Type B pancreatic cell (in vitro differentiated cells): ENCODE data around the gene RIOK3. TPM values are rescaled to one million over a fixed set of nuclear protein-coding genes. Genes with fewer than 3 reads are reported as not detected.

ENCODE experiments used
- DNase-seq: peaks from one replicate; pipeline ENCODE4 v3.0.0; 2021; ENCODE audit warnings: mixed read lengths; ENCODE audit not compliant: unreplicated experiment; ENCODE audit errors: extremely low spot score
- H3K27ac Mint-ChIP-seq: 2 replicates; pipeline ENCODE4 v1.8.0; 2021; ENCODE audit warnings: mild to moderate bottlenecking, mixed read lengths
- H3K27me3 Mint-ChIP-seq: 2 replicates; pipeline ENCODE4 v1.8.0; 2021; ENCODE audit warnings: mixed read lengths
- H3K36me3 Mint-ChIP-seq: 2 replicates; pipeline ENCODE4 v1.8.0; 2021; ENCODE audit warnings: mixed read lengths
- H3K4me1 Mint-ChIP-seq: one replicate; pipeline ENCODE4 v1.8.0; 2021; ENCODE audit warnings: mixed read lengths; ENCODE audit not compliant: unreplicated experiment
- H3K4me3 Mint-ChIP-seq: 2 replicates; pipeline ENCODE4 v1.8.0; 2021; ENCODE audit warnings: mild to moderate bottlenecking, mixed read lengths
- H3K9me3 Mint-ChIP-seq: 2 replicates; pipeline ENCODE4 v1.8.0; 2021; ENCODE audit warnings: mixed read lengths
- CTCF ChIP-seq: fragments of 200-600 bp; sonication (generic); conservative IDR thresholded peaks from 2 replicates; pipeline ENCODE4 v1.5.0; 2021; ENCODE audit warnings: antibody characterized with exemption, mild to moderate bottlenecking
- total RNA-seq: library from RNA; stranded (reverse); gene quantifications from 2 replicates; pipeline ENCODE4 v1.2.1, GENCODE V29; 2021; ENCODE audit warnings: low replicate concordance

The RIOK3 gene
- total RNA-seq, 1 donor from 2014 or later, result 46.7 TPM

- Mint-ChIP-seq H3K27me3 (no peaks in the 10 kb centered on the region), H3K27ac (peak overlapping the region; percentile 74), H3K4me3 (no peak overlapping the region), H3K4me1 (no peaks in the 10 kb centered on the region), H3K9me3 (no peaks in the 10 kb centered on the region), H3K36me3 (peaks cover 33% of the 10 kb centered on the region)
- DNase-seq, result no peak
- TF ChIP-seq CTCF, result no peak
Measured at GRCh38 chr18:23529604-23530003, 76.5 kb downstream of the RIOK3 start.

- H3K27ac Mint-ChIP-seq, result peak overlapping the region; percentile 74
- no peak for TF ChIP-seq CTCF
- no peaks in the 10 kb centered on the region for H3K27me3 Mint-ChIP-seq
- no peaks in the 10 kb centered on the region for H3K4me1 Mint-ChIP-seq
- no peaks in the 10 kb centered on the region for H3K9me3 Mint-ChIP-seq
- no peak overlapping the region for H3K4me3 Mint-ChIP-seq
- DNase-seq, result no peak
- peaks cover 34% of the 10 kb centered on the region for H3K36me3 Mint-ChIP-seq
Measured at GRCh38 chr18:23530195-23530594, 77.1 kb downstream of the RIOK3 start.

GRCh38 chr18:23531912-23532311 lies 78.8 kb downstream of the RIOK3 start:
- peaks cover 37% of the 10 kb centered on the region for H3K36me3 Mint-ChIP-seq
- H3K9me3 Mint-ChIP-seq, result no peaks in the 10 kb centered on the region
- DNase-seq, result no peak
- H3K27ac Mint-ChIP-seq, result no peak overlapping the region
- H3K4me3 Mint-ChIP-seq, result no peak overlapping the region
- TF ChIP-seq CTCF, result no peak
- H3K27me3 Mint-ChIP-seq, result no peaks in the 10 kb centered on the region
- no peaks in the 10 kb centered on the region for H3K4me1 Mint-ChIP-seq

Other genes starting within 250 kb of the RIOK3 start
- gene RMC1, start 50.2 kb downstream of the RIOK3 start, total RNA-seq, result 25.0 and 33.0 TPM in 2 replicates
- 43.3 and 49.8 TPM in 2 replicates for gene NPC1, start 133.2 kb downstream of the RIOK3 start, total RNA-seq
- gene ANKRD29, start 209.6 kb downstream of the RIOK3 start, total RNA-seq, result 2.4 and 3.5 TPM in 2 replicates
- gene LAMA3, start 236.2 kb downstream of the RIOK3 start, total RNA-seq, result 9.4 and 15.3 TPM in 2 replicates